H9 (cell line): ENCODE data around the gene OR52I2. TPM values are rescaled to one million over a fixed set of nuclear protein-coding genes. Genes with fewer than 3 reads are reported as not detected.

Experiments
- DNase-seq: peaks from one replicate; pipeline ENCODE4 v3.0.0-alpha.2; 2017
- H2AFZ ChIP-seq: one replicate; pipeline ENCODE4 v1.6.1; 2013; ENCODE audit warnings: mild to moderate bottlenecking, low read length, control low read depth, moderate library complexity
- H2AK5ac ChIP-seq: 2 replicates; pipeline ENCODE4 v1.6.1; 2013; ENCODE audit warnings: low read length, control low read depth, mixed read lengths; ENCODE audit not compliant: insufficient read length
- H2BK120ac ChIP-seq: one replicate; pipeline ENCODE4 v1.6.1; 2013; ENCODE audit warnings: low read depth, mild to moderate bottlenecking, low read length, control low read depth, inconsistent platforms; ENCODE audit not compliant: poor library complexity, severe bottlenecking
- H2BK12ac ChIP-seq: 2 replicates; pipeline ENCODE4 v1.6.1; 2013; ENCODE audit warnings: low read length, control low read depth, mixed read lengths, low read depth; ENCODE audit not compliant: insufficient read length
- H2BK15ac ChIP-seq: 2 replicates; pipeline ENCODE4 v1.6.1; 2013; ENCODE audit warnings: low read depth, low read length, control low read depth
- H2BK20ac ChIP-seq: one replicate; pipeline ENCODE4 v1.6.1; 2013; ENCODE audit warnings: low read depth, mild to moderate bottlenecking, low read length, control low read depth, inconsistent platforms; ENCODE audit not compliant: poor library complexity, severe bottlenecking
- H2BK5ac ChIP-seq: 2 replicates; pipeline ENCODE4 v1.6.1; 2013; ENCODE audit warnings: low read length, control low read depth, mixed read lengths; ENCODE audit not compliant: insufficient read length
- H3K14ac ChIP-seq: 2 replicates; pipeline ENCODE4 v1.6.1; 2013; ENCODE audit warnings: low read length, control low read depth; ENCODE audit not compliant: insufficient read depth
- H3K18ac ChIP-seq: 2 replicates; pipeline ENCODE4 v1.6.1; 2013; ENCODE audit warnings: low read depth, mild to moderate bottlenecking, mixed read lengths, low read length, control low read depth; ENCODE audit not compliant: insufficient read length
- H3K23ac ChIP-seq: 2 replicates; pipeline ENCODE4 v1.6.1; 2013; ENCODE audit warnings: low read length, control low read depth, mixed read lengths, low read depth; ENCODE audit not compliant: insufficient read length
- H3K23me2 ChIP-seq: 2 replicates; pipeline ENCODE4 v1.6.1; 2013; ENCODE audit warnings: low read depth, mild to moderate bottlenecking, mixed read lengths, low read length, control low read depth; ENCODE audit not compliant: insufficient read length, poor library complexity, severe bottlenecking
- H3K27ac ChIP-seq: 2 replicates; pipeline ENCODE4 v1.5.1; 2013; ENCODE audit warnings: low read length, control low read depth, mixed read lengths, low read depth; ENCODE audit not compliant: insufficient read length
- H3K27me3 ChIP-seq: 2 replicates; pipeline ENCODE4 v1.6.1; 2013; ENCODE audit warnings: low read length, control low read depth, inconsistent platforms; ENCODE audit not compliant: insufficient read depth
- H3K4ac ChIP-seq: 2 replicates; pipeline ENCODE4 v1.6.1; 2013; ENCODE audit warnings: low read depth, mild to moderate bottlenecking, control low read depth, inconsistent platforms, low read length, moderate library complexity
- H3K4me1 ChIP-seq: 2 replicates; pipeline ENCODE4 v1.6.1; 2013; ENCODE audit warnings: low read length, control low read depth, inconsistent platforms; ENCODE audit not compliant: insufficient read depth
- H3K4me2 ChIP-seq: 2 replicates; pipeline ENCODE4 v1.6.1; 2013; ENCODE audit warnings: low read length, control low read depth, mixed read lengths; ENCODE audit not compliant: insufficient read length, insufficient read depth
- H3K56ac ChIP-seq: 2 replicates; pipeline ENCODE4 v1.6.1; 2013; ENCODE audit warnings: low read depth, mild to moderate bottlenecking, mixed read lengths, low read length, control low read depth; ENCODE audit not compliant: insufficient read length
- H3K79me1 ChIP-seq: 2 replicates; pipeline ENCODE4 v1.6.1; 2013; ENCODE audit warnings: low read depth, mild to moderate bottlenecking, moderate library complexity, low read length, control low read depth, inconsistent platforms; ENCODE audit not compliant: insufficient read depth, poor library complexity, severe bottlenecking
- H3K79me2 ChIP-seq: 2 replicates; pipeline ENCODE4 v1.6.1; 2013; ENCODE audit warnings: low read length, control low read depth, inconsistent platforms; ENCODE audit not compliant: insufficient read depth
- H3K9ac ChIP-seq: 2 replicates; pipeline ENCODE4 v1.6.1; 2013; ENCODE audit warnings: low read length, control low read depth, mixed read lengths; ENCODE audit not compliant: insufficient read length; ENCODE audit errors: extremely low read depth
- H3K9me3 ChIP-seq: one replicate; pipeline ENCODE4 v1.6.1; 2013; ENCODE audit warnings: low read depth, low read length, inconsistent platforms; ENCODE audit not compliant: control insufficient read depth
- H3T11ph ChIP-seq: one replicate; pipeline ENCODE4 v1.6.1; 2013; ENCODE audit warnings: mild to moderate bottlenecking, low read length, control low read depth, inconsistent platforms
- H4K20me1 ChIP-seq: one replicate; pipeline ENCODE4 v1.6.1; 2013; ENCODE audit not compliant: control insufficient read depth, insufficient read length, insufficient read depth
- H4K5ac ChIP-seq: 2 replicates; pipeline ENCODE4 v1.6.1; 2013; ENCODE audit warnings: low read depth, mild to moderate bottlenecking, mixed read lengths, low read length, control low read depth; ENCODE audit not compliant: insufficient read length
- H4K8ac ChIP-seq: replicated peaks from 2 replicates; pipeline ENCODE4 v1.6.1; 2013; ENCODE audit warnings: low read length, control low read depth, mixed read lengths, low read depth; ENCODE audit not compliant: insufficient read length
- H4K91ac ChIP-seq: 2 replicates; pipeline ENCODE4 v1.6.1; 2013; ENCODE audit warnings: low read depth, mild to moderate bottlenecking, moderate library complexity, mixed read lengths, low read length, control low read depth; ENCODE audit not compliant: insufficient read length
- H3K27ac Mint-ChIP-seq, 3 experiments: 2 replicates in 2 of 3; 3 replicates in 1 of 3; pipeline ENCODE4 v1.8.0; 2020 to 2021; ENCODE audit warnings: mixed read lengths in 3 of 3, mild to moderate bottlenecking in 1 of 3, moderate library complexity in 1 of 3
- H3K27me3 Mint-ChIP-seq: 2 replicates; pipeline ENCODE4 v1.8.0; 2021; ENCODE audit warnings: low read depth, mild to moderate bottlenecking, moderate library complexity, mixed read lengths
- H3K36me3 Mint-ChIP-seq, 3 experiments: 2 replicates in 2 of 3; 3 replicates in 1 of 3; pipeline ENCODE4 v1.8.0; 2020 to 2021; ENCODE audit warnings: low read depth in 3 of 3, mixed read lengths in 3 of 3; ENCODE audit not compliant: insufficient read depth in 1 of 3
- H3K4me1 Mint-ChIP-seq, 2 experiments: 2 replicates each; pipeline ENCODE4 v1.8.0; 2020; ENCODE audit warnings: mixed read lengths in 2 of 2
- H3K4me3 Mint-ChIP-seq, 2 experiments: 2 replicates in 1 of 2; 3 replicates in 1 of 2; pipeline ENCODE4 v1.8.0; 2020 to 2021; ENCODE audit warnings: mild to moderate bottlenecking in 2 of 2, mixed read lengths in 2 of 2, moderate library complexity in 1 of 2
- H3K9me3 Mint-ChIP-seq, 2 experiments: 2 replicates in 1 of 2; 3 replicates in 1 of 2; pipeline ENCODE4 v1.8.0; 2020; ENCODE audit warnings: mild to moderate bottlenecking in 2 of 2, mixed read lengths in 2 of 2, moderate library complexity in 1 of 2
- CTCF ChIP-seq: fragments of 200-600 bp; sonication (generic); conservative IDR thresholded peaks from 3 replicates; pipeline ENCODE4 v1.8.0; 2021; ENCODE audit warnings: antibody characterized with exemption, mild to moderate bottlenecking
- WGBS: extraction: QIAGEN DNeasy Blood & Tissue Kit; methylation state at CpG from one replicate; pipeline ENCODE4 v1.1.7; 2013; ENCODE audit warnings: missing lambda C conversion rate, low lambda C conversion rate, mixed read lengths; ENCODE audit not compliant: insufficient read length; ENCODE audit errors: extremely low coverage; 5-methylcytosine and 5-hydroxymethylcytosine counted together
- total RNA-seq: library from RNA; stranded (reverse); gene quantifications from 2 replicates; pipeline ENCODE4 v1.2.1, GENCODE V29; 2021

The OR52I2 gene
- total RNA-seq, 1 experiment from 2014 or later, result not detected

GRCh38 chr11:4610258-4610935 lies 28.9 kb downstream of the OR52I2 start:
- no peaks in the 10 kb centered on the region for H3K79me2 ChIP-seq
- no peaks in the 10 kb centered on the region for H3K23me2 ChIP-seq
- H4K5ac ChIP-seq, result no peak overlapping the region
- Mint-ChIP-seq H3K4me3 (no peak overlapping the region), H3K4me1 (peaks cover 7 to 9% of the 10 kb centered on the region in 2 experiments), H3K9me3 (no peaks in the 10 kb centered on the region), H3K36me3 (no peaks in the 10 kb centered on the region), H3K27me3 (peaks cover 21% of the 10 kb centered on the region), H3K27ac (no peak overlapping the region)
- no peak overlapping the region for H2BK120ac ChIP-seq
- no peak overlapping the region for H3K18ac ChIP-seq
- H3K56ac ChIP-seq, result no peak overlapping the region
- no peak overlapping the region for H3K4ac ChIP-seq
- no peaks in the 10 kb centered on the region for H3K4me1 ChIP-seq
- no peak overlapping the region for H2BK5ac ChIP-seq
- H2BK12ac ChIP-seq, result no peak overlapping the region
- no peaks in the 10 kb centered on the region for H4K20me1 ChIP-seq
- H3K9me3 ChIP-seq, result no peaks in the 10 kb centered on the region
- H3K79me1 ChIP-seq, result no peaks in the 10 kb centered on the region
- no peak overlapping the region for H4K91ac ChIP-seq
- H4K8ac ChIP-seq, result no peak overlapping the region
- no peaks in the 10 kb centered on the region for H3K27me3 ChIP-seq
- no peak overlapping the region for H3K9ac ChIP-seq
- H3T11ph ChIP-seq, result no peak overlapping the region
- no CpG with 5 or more reads among the region's 3 CpGs for WGBS
- H3K27ac ChIP-seq, result no peak overlapping the region
- H2BK20ac ChIP-seq, result no peak overlapping the region
- H3K14ac ChIP-seq, result no peak overlapping the region
- no peak overlapping the region for H2BK15ac ChIP-seq
- H2AK5ac ChIP-seq, result no peak overlapping the region
- no peak for DNase-seq
- H3K23ac ChIP-seq, result no peak overlapping the region
- H2AFZ ChIP-seq, result no peak overlapping the region
- no peak overlapping the region for H3K4me2 ChIP-seq
- no peak for TF ChIP-seq CTCF
